Measurements from ENCODE around the gene REELD1. TPM values are rescaled to one million over a fixed set of nuclear protein-coding genes. Genes with fewer than 3 reads are reported as not detected.

The REELD1 gene
- total and polyA plus RNA-seq, 4 donors: 0.07 to 0.08 TPM; not detected in 2

DNA sequence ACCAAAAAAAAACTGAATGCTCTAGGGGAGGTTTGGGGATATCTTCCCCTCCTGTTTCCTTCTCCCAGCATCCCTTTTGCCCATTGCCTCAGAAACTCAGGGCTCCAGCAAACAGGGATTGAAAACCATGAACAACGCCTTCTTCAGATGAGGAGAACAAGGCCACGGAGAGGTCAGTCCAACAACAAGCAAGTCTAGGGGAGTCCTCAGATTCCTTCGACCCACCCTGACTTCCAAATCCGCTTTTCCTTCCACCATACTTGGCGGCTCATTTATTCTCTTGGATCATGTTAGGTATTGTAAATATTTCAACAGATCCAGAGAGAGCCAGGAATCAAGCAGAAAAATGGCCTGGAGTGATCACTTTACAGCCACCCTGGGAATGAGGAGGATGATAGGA lies 21.9 kb downstream of the REELD1 start:
- WGBS: 95% methylated on average over 5 of the region's 5 CpGs
- Histone ChIP-seq H3K27ac (ENCODE audit: low read depth in 1 of 2, low read length in 2 of 2) (no peak overlapping the region), H3K4me3 (ENCODE audit: low read depth in 1 of 3, low read length in 3 of 3) (no peak overlapping the region), H3K9me3 (ENCODE audit: control insufficient read depth in 4 of 4, low read length in 3 of 4) (peaks cover 0 to 3% (median 0%) of the 10 kb centered on the region in 4 donors), H3K4me1 (ENCODE audit: control insufficient read depth in 4 of 4, insufficient read depth in 4 of 4, low read length in 3 of 4) (no peaks in the 10 kb centered on the region), H3K36me3 (ENCODE audit: control insufficient read depth in 4 of 4, insufficient read depth in 3 of 4, low read depth in 1 of 4, low read length in 3 of 4) (no peaks in the 10 kb centered on the region), H3K27me3 (ENCODE audit: control insufficient read depth in 4 of 4, insufficient read depth in 4 of 4, low read length in 3 of 4) (peaks cover 0 to 4% (median 0%) of the 10 kb centered on the region in 4 donors), H3K9ac (ENCODE audit: low read depth in 1 of 2, low read length in 2 of 2) (no peak overlapping the region)
- no peak for TF ChIP-seq TAF1 (conservative IDR thresholded peaks at IDR 0.05)
- no peak for TF ChIP-seq GABPA (IDR thresholded peaks at IDR 0.05 in 1 of 2, conservative IDR thresholded peaks at IDR 0.05 in 1 of 2)
- TF ChIP-seq, protein P1, sequence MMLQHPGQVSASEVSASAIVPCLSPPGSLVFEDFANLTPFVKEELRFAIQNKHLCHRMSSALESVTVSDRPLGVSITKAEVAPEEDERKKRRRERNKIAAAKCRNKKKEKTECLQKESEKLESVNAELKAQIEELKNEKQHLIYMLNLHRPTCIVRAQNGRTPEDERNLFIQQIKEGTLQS (IDR thresholded peaks at IDR 0.05): no peak
- TF ChIP-seq, protein P2, sequence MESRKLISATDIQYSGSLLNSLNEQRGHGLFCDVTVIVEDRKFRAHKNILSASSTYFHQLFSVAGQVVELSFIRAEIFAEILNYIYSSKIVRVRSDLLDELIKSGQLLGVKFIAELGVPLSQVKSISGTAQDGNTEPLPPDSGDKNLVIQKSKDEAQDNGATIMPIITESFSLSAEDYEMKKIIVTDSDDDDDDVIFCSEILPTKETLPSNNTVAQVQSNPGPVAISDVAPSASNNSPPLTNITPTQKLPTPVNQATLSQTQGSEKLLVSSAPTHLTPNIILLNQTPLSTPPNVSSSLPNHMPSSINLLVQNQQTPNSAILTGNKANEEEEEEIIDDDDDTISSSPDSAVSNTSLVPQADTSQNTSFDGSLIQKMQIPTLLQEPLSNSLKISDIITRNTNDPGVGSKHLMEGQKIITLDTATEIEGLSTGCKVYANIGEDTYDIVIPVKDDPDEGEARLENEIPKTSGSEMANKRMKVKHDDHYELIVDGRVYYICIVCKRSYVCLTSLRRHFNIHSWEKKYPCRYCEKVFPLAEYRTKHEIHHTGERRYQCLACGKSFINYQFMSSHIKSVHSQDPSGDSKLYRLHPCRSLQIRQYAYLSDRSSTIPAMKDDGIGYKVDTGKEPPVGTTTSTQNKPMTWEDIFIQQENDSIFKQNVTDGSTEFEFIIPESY (IDR thresholded peaks at IDR 0.05): no peak
- TF ChIP-seq HNF4A (conservative IDR thresholded peaks at IDR 0.05): no peak
- TF ChIP-seq, protein P3, sequence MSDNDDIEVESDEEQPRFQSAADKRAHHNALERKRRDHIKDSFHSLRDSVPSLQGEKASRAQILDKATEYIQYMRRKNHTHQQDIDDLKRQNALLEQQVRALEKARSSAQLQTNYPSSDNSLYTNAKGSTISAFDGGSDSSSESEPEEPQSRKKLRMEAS (IDR thresholded peaks at IDR 0.05): no peak
- DNase-seq (ENCODE audit: low spot score): no peak

DNA sequence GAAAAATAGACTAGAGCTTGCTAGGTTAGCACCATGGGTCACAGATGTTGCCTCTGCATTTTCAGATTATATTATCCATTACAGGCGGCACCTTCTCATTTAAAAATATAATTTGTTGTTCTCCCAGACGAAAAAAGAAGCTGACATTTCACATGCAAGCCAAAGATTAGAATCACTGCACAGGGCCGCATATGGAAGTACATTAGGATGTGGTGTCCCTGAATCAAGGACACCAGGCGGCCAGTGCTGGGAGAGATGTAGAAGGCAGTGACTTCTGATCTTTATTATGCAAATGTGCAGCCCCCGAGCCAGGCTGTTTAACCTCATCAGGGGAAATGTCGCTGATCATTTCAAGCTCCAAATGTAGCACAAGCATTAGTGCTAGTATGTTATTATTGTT lies 22.8 kb downstream of the REELD1 start:
- Histone ChIP-seq H3K27me3 (ENCODE audit: control insufficient read depth in 4 of 4, insufficient read depth in 4 of 4, low read length in 3 of 4) (peaks cover 0 to 4% (median 0%) of the 10 kb centered on the region in 4 donors), H3K27ac (ENCODE audit: low read depth in 1 of 2, low read length in 2 of 2) (no peak overlapping the region), H3K4me3 (ENCODE audit: low read depth in 1 of 3, low read length in 3 of 3) (no peak overlapping the region), H3K4me1 (ENCODE audit: control insufficient read depth in 4 of 4, insufficient read depth in 4 of 4, low read length in 3 of 4) (no peaks in the 10 kb centered on the region), H3K36me3 (ENCODE audit: control insufficient read depth in 4 of 4, insufficient read depth in 3 of 4, low read depth in 1 of 4, low read length in 3 of 4) (no peaks in the 10 kb centered on the region), H3K9ac (ENCODE audit: low read depth in 1 of 2, low read length in 2 of 2) (no peak overlapping the region), H3K9me3 (ENCODE audit: control insufficient read depth in 4 of 4, low read length in 3 of 4) (peaks cover 0 to 3% (median 0%) of the 10 kb centered on the region in 4 donors)
- TF ChIP-seq TAF1 (conservative IDR thresholded peaks at IDR 0.05): no peak
- TF ChIP-seq HNF4G (IDR thresholded peaks at IDR 0.05): no peak
- TF ChIP-seq JUND (IDR thresholded peaks at IDR 0.05): no peak
- TF ChIP-seq HNF4A (conservative IDR thresholded peaks at IDR 0.05): no peak
- no peak for TF ChIP-seq RXRA (IDR thresholded peaks at IDR 0.05)
- TF ChIP-seq, protein P4, sequence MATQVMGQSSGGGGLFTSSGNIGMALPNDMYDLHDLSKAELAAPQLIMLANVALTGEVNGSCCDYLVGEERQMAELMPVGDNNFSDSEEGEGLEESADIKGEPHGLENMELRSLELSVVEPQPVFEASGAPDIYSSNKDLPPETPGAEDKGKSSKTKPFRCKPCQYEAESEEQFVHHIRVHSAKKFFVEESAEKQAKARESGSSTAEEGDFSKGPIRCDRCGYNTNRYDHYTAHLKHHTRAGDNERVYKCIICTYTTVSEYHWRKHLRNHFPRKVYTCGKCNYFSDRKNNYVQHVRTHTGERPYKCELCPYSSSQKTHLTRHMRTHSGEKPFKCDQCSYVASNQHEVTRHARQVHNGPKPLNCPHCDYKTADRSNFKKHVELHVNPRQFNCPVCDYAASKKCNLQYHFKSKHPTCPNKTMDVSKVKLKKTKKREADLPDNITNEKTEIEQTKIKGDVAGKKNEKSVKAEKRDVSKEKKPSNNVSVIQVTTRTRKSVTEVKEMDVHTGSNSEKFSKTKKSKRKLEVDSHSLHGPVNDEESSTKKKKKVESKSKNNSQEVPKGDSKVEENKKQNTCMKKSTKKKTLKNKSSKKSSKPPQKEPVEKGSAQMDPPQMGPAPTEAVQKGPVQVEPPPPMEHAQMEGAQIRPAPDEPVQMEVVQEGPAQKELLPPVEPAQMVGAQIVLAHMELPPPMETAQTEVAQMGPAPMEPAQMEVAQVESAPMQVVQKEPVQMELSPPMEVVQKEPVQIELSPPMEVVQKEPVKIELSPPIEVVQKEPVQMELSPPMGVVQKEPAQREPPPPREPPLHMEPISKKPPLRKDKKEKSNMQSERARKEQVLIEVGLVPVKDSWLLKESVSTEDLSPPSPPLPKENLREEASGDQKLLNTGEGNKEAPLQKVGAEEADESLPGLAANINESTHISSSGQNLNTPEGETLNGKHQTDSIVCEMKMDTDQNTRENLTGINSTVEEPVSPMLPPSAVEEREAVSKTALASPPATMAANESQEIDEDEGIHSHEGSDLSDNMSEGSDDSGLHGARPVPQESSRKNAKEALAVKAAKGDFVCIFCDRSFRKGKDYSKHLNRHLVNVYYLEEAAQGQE (IDR thresholded peaks at IDR 0.05): no peak
- no peak for TF ChIP-seq FOXA2 (IDR thresholded peaks at IDR 0.05)
- no peak for TF ChIP-seq FOXA1 (IDR thresholded peaks at IDR 0.05)
- no peak for TF ChIP-seq NR2F2 (IDR thresholded peaks at IDR 0.05)
- TF ChIP-seq RAD21 (IDR thresholded peaks at IDR 0.05): no peak
- TF ChIP-seq EGR1 (IDR thresholded peaks at IDR 0.05; ENCODE audit: low read depth in 2 of 2): no peak
- TF ChIP-seq GABPA (IDR thresholded peaks at IDR 0.05 in 1 of 2, conservative IDR thresholded peaks at IDR 0.05 in 1 of 2): no peak
- no peak for TF ChIP-seq SP1 (IDR thresholded peaks at IDR 0.05)
- TF ChIP-seq, protein P2 (IDR thresholded peaks at IDR 0.05): no peak
- no peak for TF ChIP-seq YY1 (IDR thresholded peaks at IDR 0.05)
- no peak for DNase-seq (ENCODE audit: low spot score)
- WGBS: 86% methylated on average over 6 of the region's 6 CpGs

All from liver (tissue), 9 donors.